Naive thymus-derived CD8-positive, alpha-beta T cell (primary cell): ENCODE data around the gene MYCN. TPM values are rescaled to one million over a fixed set of nuclear protein-coding genes. Genes with fewer than 3 reads are reported as not detected.
"Not testable (repeated sequence)": the region's sequence is repeated elsewhere in the genome, so short reads cannot be mapped to it uniquely, and the experiment has no call there.

Source experiments
- ATAC-seq, 2 donors: fragments of 150-1000 bp; cut with Tn5 transposase in 1 of 2; sonication (Bioruptor Pico), chemical (Tn5 transposase) in 1 of 2; 1 replicate in 1 of 2; 2 replicates in 1 of 2; pipeline ENCODE4 v1.10.0; 2021; ENCODE audit warnings: mild to moderate bottlenecking in 2 of 2, moderate library complexity in 2 of 2
- POLR2A ChIA-PET: fragments of 350-600 bp; sonication (Branson Sonifier 250); formaldehyde crosslinking; loops from one replicate; lab custom pipeline; 2021; ENCODE audit warnings: antibody characterized with exemption; lab: Charles Lee
- DNase-seq, 10 donors: peaks; one replicate each; pipeline versions ENCODE4 v3.0.0 to v3.0.0-alpha.2; 2020 to 2022
- H3K27ac Mint-ChIP-seq, 10 donors: one replicate each; pipeline ENCODE4 v1.8.0; 2020 to 2022; ENCODE audit warnings: mild to moderate bottlenecking in 10 of 10, mixed read lengths in 10 of 10, moderate library complexity in 4 of 10, inconsistent platforms in 1 of 10
- H3K27me3 Mint-ChIP-seq, 5 donors: one replicate each; pipeline ENCODE4 v1.8.0; 2021 to 2022; ENCODE audit warnings: mixed read lengths in 5 of 5
- H3K36me3 Mint-ChIP-seq, 3 donors: one replicate each; pipeline ENCODE4 v1.8.0; 2020 to 2022; ENCODE audit warnings: mixed read lengths in 3 of 3, mild to moderate bottlenecking in 2 of 3, inconsistent platforms in 1 of 3
- H3K4me1 Mint-ChIP-seq, 4 donors: one replicate each; pipeline ENCODE4 v1.8.0; 2021 to 2022; ENCODE audit warnings: mixed read lengths in 4 of 4
- H3K4me3 Mint-ChIP-seq, 10 donors: one replicate each; pipeline ENCODE4 v1.8.0; 2020 to 2022; ENCODE audit warnings: mild to moderate bottlenecking in 10 of 10, mixed read lengths in 10 of 10, moderate library complexity in 6 of 10, inconsistent platforms in 1 of 10
- H3K9me3 Mint-ChIP-seq, 9 donors: one replicate each; pipeline ENCODE4 v1.8.0; 2020 to 2022; ENCODE audit warnings: mixed read lengths in 9 of 9, mild to moderate bottlenecking in 3 of 9, inconsistent platforms in 1 of 9, moderate library complexity in 1 of 9
- polyA plus RNA-seq, 3 donors: library from polyadenylated mRNA; unstranded; fragments of 300-500 nt; fragmentation: Illumina TruSeq; gene quantifications; one replicate each; pipeline ENCODE4 v1.2.3, GENCODE V29; 2021
- total RNA-seq, 8 experiments: library from RNA in 2 of 8; stranded (reverse) in 2 of 8; gene quantifications; one replicate each; pipeline ENCODE4 v1.2.3 and lab custom pipeline; 2021 to 2026

The MYCN gene
- total and polyA plus RNA-seq, 5 experiments from 2014 or later, result 0.16 to 0.58 TPM; not detected in 3

GRCh38 chr2:15953147-15953630 is 12.8 kb downstream of the MYCN start:
- no peak for ATAC-seq
- DNase-seq, result no peak
- H3K9me3 Mint-ChIP-seq, result no peaks in the 10 kb centered on the region
- H3K4me1 Mint-ChIP-seq, result peaks cover 0 to 6% (median 0%) of the 10 kb centered on the region in 4 donors
- H3K36me3 Mint-ChIP-seq, result peaks cover 0 to 2% (median 0%) of the 10 kb centered on the region in 3 donors
- no peak overlapping the region for H3K4me3 Mint-ChIP-seq
- H3K27me3 Mint-ChIP-seq, result peaks cover 0 to 8% (median 3%) of the 10 kb centered on the region in 5 donors
- H3K27ac Mint-ChIP-seq, result no peak overlapping the region
- POLR2A ChIA-PET, result interaction anchor here (1.7 kb wide), 1 partner anchor 9 kb away, joined by 5 read pairs; no protein-coding TSS in a partner anchor

DNA sequence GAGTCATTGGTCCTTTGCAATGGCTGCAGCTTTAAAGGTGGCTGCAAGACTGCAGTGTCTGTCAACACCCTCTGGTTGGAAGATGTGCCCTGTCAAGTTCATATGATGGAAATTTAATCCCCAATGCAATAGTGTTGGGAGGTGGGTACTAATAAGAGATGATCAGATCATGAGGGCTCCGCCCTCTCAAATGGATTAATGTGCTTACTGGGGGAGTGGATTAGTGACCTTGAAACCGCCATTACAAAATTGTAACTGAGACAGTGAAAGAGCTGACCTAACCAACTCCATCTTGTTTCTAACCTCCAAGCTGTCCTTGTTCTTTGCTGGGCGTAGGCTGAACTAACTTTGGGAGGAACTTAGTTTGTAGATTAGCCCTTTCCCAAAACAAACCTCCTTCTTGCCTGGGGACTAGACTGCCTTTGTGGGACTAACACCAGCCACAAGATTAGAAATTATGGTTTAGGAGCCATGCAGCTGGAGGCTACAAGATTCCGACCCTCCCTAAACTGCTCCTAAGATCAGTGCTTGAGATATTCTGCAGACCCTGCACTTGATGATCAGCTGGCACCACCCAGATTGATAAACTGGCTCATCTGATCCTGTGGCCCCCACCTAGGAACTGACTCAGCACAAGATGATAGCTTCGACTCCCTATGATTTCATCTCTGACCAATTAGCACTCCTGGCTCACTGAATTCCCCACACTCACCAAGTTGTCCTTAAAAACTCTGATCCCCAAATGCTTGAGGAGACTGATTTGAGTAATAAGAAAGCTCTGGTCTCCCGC is 13.7 kb downstream of the MYCN start:
- Mint-ChIP-seq H3K27me3 (peaks cover 0 to 8% (median 3%) of the 10 kb centered on the region in 5 donors), H3K27ac (no peak overlapping the region), H3K4me1 (peaks cover 0 to 7% (median 0%) of the 10 kb centered on the region in 4 donors), H3K9me3 (no peaks in the 10 kb centered on the region), H3K36me3 (peaks cover 0 to 2% (median 0%) of the 10 kb centered on the region in 3 donors), H3K4me3 (no peak overlapping the region)
- DNase-seq (no peak), ATAC-seq (no peak)
- POLR2A ChIA-PET, result interaction anchor here (1.7 kb wide), 1 partner anchor 10 kb away, joined by 5 read pairs; no protein-coding TSS in a partner anchor

GRCh38 chr2:15954761-15955160 is 14.4 kb downstream of the MYCN start:
- DNase-seq, result no peak
- Mint-ChIP-seq H3K27me3 (peaks cover 0 to 3% (median 1%) of the 10 kb centered on the region in 5 donors), H3K4me1 (peaks cover 0 to 4% (median 0%) of the 10 kb centered on the region in 4 donors), H3K36me3 (peaks cover 0 to 2% (median 0%) of the 10 kb centered on the region in 3 donors), H3K27ac (no peak overlapping the region), H3K9me3 (no peaks in the 10 kb centered on the region), H3K4me3 (peak overlapping the region in 1 of 10 donors; percentile 3)
- POLR2A ChIA-PET, result interaction anchor here (1.7 kb wide), 1 partner anchor 11 kb away, joined by 5 read pairs; no protein-coding TSS in a partner anchor
- ATAC-seq, result no peak

GRCh38 chr2:15955232-15955988 is 15.1 kb downstream of the MYCN start:
- Mint-ChIP-seq H3K9me3 (no peaks in the 10 kb centered on the region), H3K27me3 (peaks cover 0 to 3% (median 1%) of the 10 kb centered on the region in 5 donors), H3K4me3 (no peak overlapping the region), H3K36me3 (peaks cover 0 to 2% (median 0%) of the 10 kb centered on the region in 3 donors), H3K4me1 (peaks cover 0 to 4% (median 0%) of the 10 kb centered on the region in 4 donors), H3K27ac (no peak overlapping the region)
- DNase-seq, result no peak
- no peak for ATAC-seq
- POLR2A ChIA-PET, result interaction anchor here (0.6 kb wide), 1 partner anchor 396 kb away, joined by 3 read pairs; no protein-coding TSS in a partner anchor

- H3K36me3 Mint-ChIP-seq, result peaks cover 0 to 2% (median 0%) of the 10 kb centered on the region in 3 donors
- H3K27me3 Mint-ChIP-seq, result peaks cover 0 to 3% (median 0%) of the 10 kb centered on the region in 5 donors
- POLR2A ChIA-PET, result no interaction called here
- ATAC-seq (no peak), DNase-seq (no peak)
- no peak overlapping the region for H3K4me3 Mint-ChIP-seq
- no peak overlapping the region for H3K27ac Mint-ChIP-seq
- peaks cover 0 to 4% (median 0%) of the 10 kb centered on the region in 4 donors for H3K4me1 Mint-ChIP-seq
- no peaks in the 10 kb centered on the region for H3K9me3 Mint-ChIP-seq
Observed at GRCh38 chr2:15956230-15956629, 15.9 kb downstream of the MYCN start.

DNA sequence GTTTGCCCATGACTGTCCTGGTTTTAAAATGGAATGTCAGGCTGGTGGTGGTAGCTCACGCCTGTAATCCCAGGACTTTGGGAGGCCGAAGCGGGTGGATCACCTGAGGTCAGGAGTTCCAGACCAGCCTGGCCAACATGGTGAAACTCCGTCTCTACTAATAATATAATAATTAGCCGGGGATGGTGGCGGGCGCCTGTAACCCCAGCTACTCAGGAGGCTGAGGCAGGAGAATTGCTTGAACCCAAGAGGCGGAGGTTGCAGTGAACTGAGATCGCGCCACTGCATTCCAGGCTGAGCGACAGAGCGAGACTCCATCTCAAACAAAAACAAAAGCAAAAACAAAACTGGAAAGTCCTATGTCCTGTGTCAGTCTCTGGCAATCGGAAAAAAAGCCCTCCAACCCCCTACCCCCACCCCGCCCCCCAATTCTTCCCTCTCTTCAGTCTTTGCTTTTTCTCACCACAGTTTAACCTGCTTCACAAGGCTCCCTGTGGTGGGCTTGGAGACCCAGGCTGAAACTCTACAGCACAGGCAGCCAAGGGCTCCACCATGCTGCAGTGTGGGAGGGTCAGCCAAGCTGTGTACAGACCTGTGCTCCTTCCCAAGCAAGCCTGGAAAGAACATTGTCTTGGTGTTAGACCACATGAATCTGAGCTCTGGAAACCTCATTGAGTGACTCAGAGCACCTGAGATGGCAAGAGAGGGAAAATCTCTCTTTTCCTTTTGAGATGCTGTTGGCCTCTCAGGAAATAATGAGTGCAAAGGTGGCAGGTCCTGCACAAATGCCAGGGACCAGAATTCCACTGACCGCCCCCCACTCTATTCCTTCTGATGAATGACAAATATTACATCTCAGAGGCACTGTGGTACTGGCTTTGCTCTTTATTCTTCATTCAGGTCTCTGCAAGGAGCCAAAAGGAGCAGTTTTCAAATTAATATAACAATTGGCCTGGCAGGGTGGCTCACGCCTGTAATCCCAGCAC is 16.7 kb downstream of the MYCN start:
- peaks cover 0 to 2% (median 0%) of the 10 kb centered on the region in 3 donors for H3K36me3 Mint-ChIP-seq
- POLR2A ChIA-PET, result no interaction called here
- peaks cover 0 to 3% (median 0%) of the 10 kb centered on the region in 5 donors for H3K27me3 Mint-ChIP-seq
- ATAC-seq, result no peak
- peak in 1 of 10 donors; percentile 26 for DNase-seq
- H3K9me3 Mint-ChIP-seq, result peaks cover 0 to 2% (median 0%) of the 10 kb centered on the region in 9 donors
- no peak overlapping the region for H3K4me3 Mint-ChIP-seq
- H3K27ac Mint-ChIP-seq, result peak overlapping the region in 1 of 10 donors; percentile 82
- H3K4me1 Mint-ChIP-seq, result peaks cover 0 to 4% (median 0%) of the 10 kb centered on the region in 4 donors

DNA sequence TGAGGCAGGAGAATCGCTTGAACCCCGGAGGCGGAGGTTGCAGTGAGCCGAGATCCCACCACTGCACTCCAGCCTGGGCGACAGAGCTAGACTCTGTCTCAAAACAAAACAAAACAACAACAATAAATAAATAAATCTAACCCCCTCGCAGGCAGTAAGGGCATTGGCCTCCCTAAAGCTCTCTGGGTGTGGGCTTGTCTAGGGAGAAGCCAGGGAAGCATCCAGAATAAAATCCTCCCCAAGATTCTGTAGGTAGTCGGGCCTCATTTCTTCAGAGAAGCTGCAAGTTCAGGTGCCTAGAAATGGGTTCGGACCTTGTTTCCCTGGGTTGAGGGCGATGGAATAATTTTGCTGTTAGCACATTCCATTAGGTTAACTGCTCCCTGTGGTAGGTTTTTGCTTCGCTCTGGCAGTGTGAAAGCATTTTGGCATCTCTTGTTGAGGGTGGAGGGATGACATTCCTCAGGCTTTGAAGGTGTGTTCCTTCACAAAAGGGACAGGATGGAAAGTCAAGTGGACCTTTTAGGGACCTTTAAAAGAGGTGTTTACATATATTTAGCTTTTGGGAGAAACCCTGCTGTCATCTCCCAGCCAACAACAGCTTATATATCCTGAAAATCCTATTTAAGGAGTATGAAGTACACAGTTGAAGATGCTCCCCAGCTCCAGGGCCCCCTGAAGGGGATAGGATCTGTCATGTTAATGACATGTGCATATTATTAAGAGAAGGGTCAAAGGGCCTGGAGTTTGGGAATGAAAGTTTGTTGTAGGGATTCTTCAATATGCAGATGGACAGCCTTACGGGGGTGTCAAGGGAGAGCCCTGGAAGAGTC is 17.7 kb downstream of the MYCN start:
- ATAC-seq (no peak), DNase-seq (peak in 1 of 10 donors; percentile 16)
- Mint-ChIP-seq H3K9me3 (peaks cover 0 to 2% (median 0%) of the 10 kb centered on the region in 9 donors), H3K36me3 (peaks cover 0 to 2% (median 0%) of the 10 kb centered on the region in 3 donors), H3K27ac (no peak overlapping the region), H3K4me3 (no peak overlapping the region), H3K4me1 (peaks cover 0 to 4% (median 0%) of the 10 kb centered on the region in 4 donors), H3K27me3 (peaks cover 0 to 3% (median 0%) of the 10 kb centered on the region in 5 donors)
- POLR2A ChIA-PET, result no interaction called here

GRCh38 chr2:15959331-15960153 is 19.2 kb downstream of the MYCN start:
- peaks cover 0 to 7% (median 0%) of the 10 kb centered on the region in 9 donors for H3K9me3 Mint-ChIP-seq
- H3K27ac Mint-ChIP-seq, result no peak overlapping the region
- H3K36me3 Mint-ChIP-seq, result peaks cover 0 to 2% (median 0%) of the 10 kb centered on the region in 3 donors
- POLR2A ChIA-PET, result no interaction called here
- ATAC-seq (no peak), DNase-seq (peak in 1 of 10 donors; percentile 36)
- peaks cover 0 to 6% (median 5%) of the 10 kb centered on the region in 4 donors for H3K4me1 Mint-ChIP-seq
- H3K27me3 Mint-ChIP-seq, result peaks cover 0 to 3% (median 0%) of the 10 kb centered on the region in 5 donors
- H3K4me3 Mint-ChIP-seq, result no peak overlapping the region

DNA sequence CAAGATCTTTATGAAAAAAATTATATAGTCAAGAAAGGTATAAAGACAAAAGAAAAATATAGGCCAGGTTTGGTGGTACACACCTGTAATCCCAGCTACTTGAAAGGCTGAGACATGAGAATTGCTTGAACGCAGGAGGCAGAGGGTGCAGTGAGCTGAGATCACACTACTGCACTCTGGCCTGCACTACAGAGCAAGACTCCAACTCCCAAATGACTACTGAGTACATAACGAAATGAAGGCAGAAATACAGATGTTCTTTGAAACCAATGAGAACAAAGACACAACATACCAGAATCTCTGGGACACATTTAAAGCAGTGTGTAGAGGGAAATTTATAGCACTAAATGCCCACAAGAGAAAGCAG is 19.8 kb downstream of the MYCN start:
- H3K4me3 Mint-ChIP-seq, DNase-seq, POLR2A ChIA-PET, H3K27me3 Mint-ChIP-seq, ATAC-seq, H3K4me1 Mint-ChIP-seq, H3K9me3 Mint-ChIP-seq, H3K36me3 Mint-ChIP-seq: not testable (repeated sequence)
- H3K27ac Mint-ChIP-seq, result peak overlapping the region in 1 of 10 donors; percentile 51
